Medulla oblongata (tissue), 1 donor: ENCODE results near the gene HEXIM1.
A peak's percentile ranks its signal among the peaks of the same experiment; 100 is the strongest.

Experiments used
- DNase-seq: peaks from one replicate; pipeline ENCODE4 v3.0.0-alpha.2; 2015; ENCODE audit errors: extremely low spot score

Gene HEXIM1

GRCh38 chr17:45172232-45172540 lies 23.9 kb downstream of the HEXIM1 start:
- no peak for DNase-seq

GRCh38 chr17:45172541-45173286 lies 24.4 kb downstream of the HEXIM1 start:
- DNase-seq = peak; percentile 93

- no peak for DNase-seq
Observed at GRCh38 chr17:45175759-45176115, 27.5 kb downstream of the HEXIM1 start.

DNA sequence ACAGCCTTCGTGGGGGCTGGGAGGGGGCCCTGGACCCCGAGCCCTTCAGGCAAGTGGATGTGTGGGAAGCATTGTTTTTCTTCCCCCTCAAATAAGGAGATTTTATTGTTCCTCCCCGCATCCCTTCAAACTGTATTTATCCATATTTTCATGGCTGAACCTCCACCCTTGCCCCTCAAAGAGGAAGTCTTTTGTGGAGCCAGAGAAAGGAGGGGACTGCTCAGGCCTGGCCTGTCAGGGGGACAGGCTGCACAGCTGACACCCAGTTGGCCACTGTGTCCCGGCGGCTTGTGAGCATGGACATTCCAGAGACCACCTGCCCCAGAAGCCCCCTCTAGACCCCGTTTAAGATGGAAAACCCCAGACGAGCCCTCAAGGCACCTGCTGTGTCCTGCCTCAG lies 29.3 kb downstream of the HEXIM1 start:
- DNase-seq = no peak

DNA sequence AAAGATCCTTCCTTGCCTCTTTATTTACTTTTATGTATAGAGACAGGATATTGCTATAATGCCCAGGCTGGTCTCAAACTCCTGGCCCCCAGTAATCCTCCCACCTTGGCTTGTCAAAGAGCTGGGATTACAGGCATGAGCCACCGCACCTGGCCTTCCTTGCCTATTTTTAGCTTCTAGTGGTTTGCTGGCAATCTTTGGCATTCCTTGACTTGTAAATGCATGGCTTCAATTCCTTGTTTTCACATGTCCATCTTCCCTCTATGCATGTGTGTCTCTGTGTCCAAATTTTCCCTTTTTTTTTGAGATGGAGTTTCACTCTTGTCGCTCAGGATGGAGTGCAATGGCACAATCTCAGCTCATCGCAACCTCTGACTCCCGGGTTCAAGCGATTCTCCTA lies 35.9 kb downstream of the HEXIM1 start:
- no peak for DNase-seq

GRCh38 chr17:45186801-45187354 lies 38.6 kb downstream of the HEXIM1 start:
- no peak for DNase-seq

GRCh38 chr17:45189009-45189408 lies 40.7 kb downstream of the HEXIM1 start:
- DNase-seq = no peak

DNA sequence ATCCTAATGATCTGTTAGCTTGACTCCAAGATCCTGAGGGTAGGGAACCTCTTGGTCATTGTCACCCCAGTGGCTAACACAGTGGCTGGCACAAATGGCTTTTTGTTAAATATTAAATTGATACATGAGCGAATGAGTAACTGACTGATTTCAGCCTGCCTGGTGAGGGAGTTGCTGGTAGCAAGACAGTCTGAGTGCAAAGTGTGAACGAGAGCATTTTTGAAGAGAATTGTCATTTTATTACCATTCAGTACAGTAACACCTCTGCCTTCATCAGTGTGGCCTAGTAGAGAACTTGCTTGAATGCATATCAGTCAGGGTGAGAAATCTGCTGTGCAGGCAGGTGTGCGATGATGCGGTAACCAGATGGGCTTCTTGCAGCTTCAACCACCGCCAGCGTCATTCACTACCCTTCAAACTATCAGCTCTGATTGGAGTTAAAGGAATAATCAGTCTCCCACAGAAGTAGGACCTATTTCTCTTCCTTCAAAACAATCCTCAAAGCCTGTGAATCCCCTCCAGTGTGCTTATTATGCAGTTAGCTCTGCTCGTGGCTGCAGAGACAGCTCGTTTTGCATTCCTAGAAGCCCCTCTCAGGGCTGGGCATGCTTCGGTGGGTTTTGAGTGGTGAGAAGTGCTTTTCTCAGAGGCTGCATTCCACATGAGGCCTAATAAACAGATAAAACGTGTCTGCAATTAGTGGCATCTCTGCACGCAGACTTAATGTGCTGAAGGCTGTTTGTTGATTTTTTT lies 42.4 kb downstream of the HEXIM1 start:
- DNase-seq = no peak

DNA sequence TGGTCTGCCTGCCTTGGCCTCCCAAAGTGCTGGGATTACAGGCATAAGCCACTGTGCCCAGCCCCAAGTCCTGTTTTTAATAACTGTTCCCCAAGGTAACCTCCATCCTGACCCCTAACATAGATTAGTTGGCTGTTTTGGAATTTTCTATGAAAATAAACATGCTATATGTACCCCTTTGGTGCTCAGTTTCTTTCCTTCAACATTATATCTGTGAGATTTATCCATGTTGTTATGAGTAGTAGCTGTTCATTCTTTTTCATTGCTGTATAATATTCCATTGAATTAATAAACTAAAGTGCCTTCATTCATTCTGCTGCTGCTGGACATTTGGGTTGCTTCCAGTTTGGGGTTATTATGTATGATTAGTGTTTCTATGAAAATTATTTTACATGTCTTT lies 47.1 kb downstream of the HEXIM1 start:
- DNase-seq = no peak

DNA sequence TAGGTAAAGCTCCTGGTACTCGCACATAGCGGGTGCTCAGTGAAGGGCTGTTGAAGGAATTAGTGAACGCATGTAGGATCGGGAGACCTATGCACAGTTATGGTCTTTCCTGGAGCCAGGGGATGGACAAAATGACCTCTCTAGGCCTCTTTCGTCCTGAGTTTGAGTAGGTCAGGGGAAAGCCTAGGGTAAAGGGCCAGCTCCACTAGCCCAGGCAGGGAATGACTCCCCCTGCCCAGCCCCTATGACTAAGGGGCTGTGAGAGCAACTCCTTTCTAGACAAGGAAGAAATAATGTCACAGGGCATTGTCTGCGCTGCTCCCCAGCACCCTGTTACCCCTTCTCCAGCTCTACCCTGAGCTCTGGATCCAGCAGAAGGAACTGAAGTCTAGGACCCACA lies 48.8 kb downstream of the HEXIM1 start:
- DNase-seq = no peak

DNA sequence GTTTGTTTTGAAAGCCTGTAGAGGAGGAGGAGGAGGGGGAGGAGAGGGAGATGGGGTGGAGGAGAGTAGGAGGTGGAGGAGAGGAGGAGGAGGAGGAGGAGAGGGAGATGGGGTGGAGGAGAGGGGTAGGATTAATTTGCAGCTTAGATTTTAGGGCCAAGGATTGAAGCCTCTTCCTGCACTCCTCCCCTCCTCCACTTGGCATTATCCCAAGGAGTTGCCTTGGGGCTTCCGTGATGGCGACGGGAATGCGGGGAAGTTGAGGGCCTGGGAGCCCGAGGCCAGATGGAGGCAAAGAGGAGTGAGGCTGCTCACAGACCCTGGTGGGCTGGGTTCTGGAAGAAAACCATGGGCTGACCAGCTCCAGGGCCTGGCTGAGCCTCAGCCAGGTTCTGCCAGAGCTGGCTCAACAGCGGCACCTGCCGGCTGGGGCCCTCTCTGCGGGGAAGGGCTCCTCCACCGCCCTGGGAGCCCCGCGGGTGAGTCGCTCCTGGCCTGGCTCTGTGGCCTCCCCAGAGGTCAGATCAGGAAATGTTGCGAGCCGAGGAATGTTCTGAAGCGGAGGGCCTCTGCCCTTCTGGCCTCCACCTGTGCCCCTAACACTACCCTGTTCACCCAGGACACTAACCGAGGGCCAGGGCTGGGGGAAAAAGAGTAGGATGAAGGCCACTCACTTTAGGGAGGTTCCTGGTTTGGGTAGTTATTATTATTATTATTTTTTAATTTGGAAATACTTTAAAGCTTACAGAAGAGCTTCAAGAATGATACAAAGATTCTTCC lies 49.5 kb downstream of the HEXIM1 start:
- DNase-seq = peak; percentile 92

DNA sequence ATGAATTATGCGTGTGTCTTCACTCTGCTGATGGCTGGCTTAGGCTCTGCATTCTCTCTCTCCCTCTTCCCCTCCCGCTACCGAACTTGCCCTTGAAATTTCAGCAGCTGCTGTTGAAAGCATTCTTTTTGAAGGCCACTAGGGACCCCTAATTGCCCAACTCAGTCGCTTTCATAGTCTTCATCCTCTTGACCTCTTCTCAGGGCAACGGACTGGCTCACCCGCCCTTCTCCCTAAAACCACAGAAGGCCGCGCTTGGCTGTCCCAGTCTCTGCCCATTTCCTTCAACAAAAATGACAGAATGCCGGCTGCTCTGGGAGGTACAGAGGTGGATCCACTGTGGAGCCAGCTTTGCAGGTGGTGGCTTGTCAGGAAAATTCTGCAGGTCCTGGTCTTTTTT lies 52.4 kb downstream of the HEXIM1 start:
- DNase-seq = no peak

GRCh38 chr17:45201457-45201856 lies 53.2 kb downstream of the HEXIM1 start:
- no peak for DNase-seq
